GM12878 (cell line): ENCODE measurements around the gene ADAMTS17. TPM values are rescaled to one million over a fixed set of nuclear protein-coding genes. Genes with fewer than 3 reads are reported as not detected.

ENCODE experiments used
- ATAC-seq: fragments of 200-7000 bp; cut with Tn5 transposase; 3 replicates; pipeline ENCODE4 v1.9.1; 2020; ENCODE audit warnings: mild to moderate bottlenecking, moderate library complexity
- BruUV-seq: library from RNA; stranded (reverse); fragments of 400-500 nt; replicated peaks from 2 replicates; lab custom pipeline; 2021; lab: Mats Ljungman, UMichigan
- CTCF ChIA-PET: fragments of 300-600 bp; sonication (Branson Sonifier 250); formaldehyde crosslinking; extraction: SDS; loops from one replicate; lab custom pipeline; 2021; ENCODE audit warnings: inconsistent platforms; lab: Yijun Ruan, JAX
- POLR2A ChIA-PET: fragments of 350-600 bp; formaldehyde crosslinking; extraction: SDS; loops from one replicate; lab custom pipeline; 2021; ENCODE audit warnings: inconsistent platforms; lab: Charles Lee
- RAD21 ChIA-PET: fragments of 300-600 bp; sonication (Branson Sonifier 250); formaldehyde crosslinking; loops from one replicate; lab custom pipeline; 2023; ENCODE audit warnings: antibody characterized with exemption; ENCODE audit not compliant: unreplicated experiment; lab: Charles Lee
- SMC1A ChIA-PET: fragments of 300-600 bp; sonication (Branson Sonifier 250); formaldehyde crosslinking; loops from one replicate; lab custom pipeline; 2023; ENCODE audit not compliant: unreplicated experiment, uncharacterized antibody; lab: Charles Lee
- DNase-seq: peaks from one replicate; pipeline ENCODE4 v3.0.0-alpha.2; 2011; ENCODE audit warnings: low read depth, low spot score
- FAIRE-seq: peaks from 3 replicates; lab custom pipeline; 2011; peaks lifted over from hg19 to GRCh38; lab: Jason Lieb, UNC
- H2AFZ ChIP-seq: 2 replicates; pipeline ENCODE4 v1.6.0; 2011; ENCODE audit warnings: low read depth, low read length, control low read depth; ENCODE audit not compliant: control insufficient read depth
- H3K27ac ChIP-seq: 2 replicates; pipeline ENCODE4 v1.5.1; 2011; ENCODE audit warnings: control low read depth; ENCODE audit not compliant: control insufficient read depth, insufficient read depth
- H3K27me3 ChIP-seq, 2 experiments: replicated peaks in 1 of 2; 2 replicates each; pipeline versions ENCODE4 v1.6.0 to v1.6.1; 2011; ENCODE audit warnings: low read length in 1 of 2; ENCODE audit not compliant: control insufficient read depth in 2 of 2, insufficient read depth in 2 of 2
- H3K36me3 ChIP-seq, 2 experiments: 2 replicates each; pipeline ENCODE4 v1.5.1; 2011; ENCODE audit warnings: low read length in 1 of 2; ENCODE audit not compliant: control insufficient read depth in 2 of 2, insufficient read depth in 2 of 2
- H3K4me1 ChIP-seq: 2 replicates; pipeline ENCODE4 v1.6.1; 2011; ENCODE audit warnings: mild to moderate bottlenecking, low read length, moderate library complexity, mixed read lengths; ENCODE audit not compliant: control insufficient read depth, insufficient read depth
- H3K4me2 ChIP-seq: 2 replicates; pipeline ENCODE4 v1.6.0; 2011; ENCODE audit warnings: control low read depth; ENCODE audit not compliant: control insufficient read depth, insufficient read depth
- H3K4me3 ChIP-seq: fragments of 200-600 bp; sonication (generic); 2 replicates; pipeline ENCODE4 v1.5.1; 2016
- H3K79me2 ChIP-seq: 2 replicates; pipeline ENCODE4 v1.6.0; 2011; ENCODE audit warnings: low read length; ENCODE audit not compliant: control insufficient read depth, insufficient read depth
- H3K9ac ChIP-seq: 2 replicates; pipeline ENCODE4 v1.8.0; 2011; ENCODE audit warnings: low read length, control low read depth, mixed read lengths; ENCODE audit not compliant: control insufficient read depth, insufficient read depth
- H3K9me3 ChIP-seq: replicated peaks from 3 replicates; pipeline ENCODE4 v1.5.1; 2011; ENCODE audit warnings: mild to moderate bottlenecking, low read length; ENCODE audit not compliant: control insufficient read depth, insufficient read depth
- H4K20me1 ChIP-seq: 2 replicates; pipeline ENCODE4 v1.6.0; 2011; ENCODE audit not compliant: control insufficient read depth, insufficient read depth
- HCFC1 ChIP-seq: fragments of 150-350 bp; IDR thresholded peaks from 2 replicates; pipeline ENCODE4 v1.6.1; 2014; ENCODE audit warnings: low read length
- NR2C2 ChIP-seq: IDR thresholded peaks from 2 replicates; pipeline ENCODE4 v1.6.1; 2011; ENCODE audit warnings: borderline replicate concordance, low read depth; ENCODE audit not compliant: control insufficient read depth, insufficient read length
- NR2F1 ChIP-seq: fragments of 450-650 bp; conservative IDR thresholded peaks from 2 replicates; pipeline ENCODE4 v1.6.1; 2017; ENCODE audit warnings: mild to moderate bottlenecking
- SIN3A ChIP-seq: IDR thresholded peaks from 2 replicates; pipeline ENCODE4 v1.6.1; 2012; ENCODE audit warnings: low read depth, low read length, improper control_type of control experiment
- WGBS: methylation state at CpG from one replicate; pipeline ENCODE4 v1.1.6; 2016; ENCODE audit warnings: low lambda C conversion rate; ENCODE audit not compliant: insufficient replicate concordance, insufficient coverage; ENCODE audit errors: missing lambda C conversion rate; 5-methylcytosine and 5-hydroxymethylcytosine counted together
- in situ Hi-C: fragments of 300-500 bp; cut with MboI; formaldehyde crosslinking; loops from 9 replicates; pipeline ENCODE4 v1.14.3; 2018; ENCODE audit warnings: mixed read lengths
- intact Hi-C: fragments of 100-400 bp; cut with micrococcal nuclease; formaldehyde crosslinking; loops from one replicate; pipeline ENCODE4 v1.14.2; 2022; ENCODE audit not compliant: unreplicated experiment
- polyA plus RNA-seq, 11 experiments: library from polyadenylated mRNA; depleted of rRNA in 4 of 11; unstranded in 6 of 11; stranded (reverse) in 5 of 11; fragments of >200 nt; fragmentation: Nextera tagmentation in 4 of 11; fragmentation: Illumina TruSeq in 1 of 11; extraction: Ambion mirVana in 4 of 11; extraction: Trizol in 1 of 11; gene quantifications; 1 replicate in 1 of 11; 2 replicates in 10 of 11; pipeline versions ENCODE4 v1.2.1 to v1.2.3, GENCODE V29; 2011 to 2016; ENCODE audit warnings: inconsistent platforms in 2 of 11, missing spikeins in 2 of 11, low read depth in 1 of 11
- total RNA-seq, 4 experiments: library from RNA; depleted of rRNA in 3 of 4; stranded (reverse); fragments of >200 nt in 3 of 4; fragmentation: Illumina TruSeq in 1 of 4; extraction: Trizol in 1 of 4; gene quantifications; 2 replicates each; pipeline versions ENCODE4 v1.2.1 to v1.2.3, GENCODE V29; 2013 to 2021
- TF ChIP-seq, protein P1 (sequence below): IDR thresholded peaks from 2 replicates; pipeline ENCODE4 v1.6.1; 2012; ENCODE audit warnings: improper control_type of control experiment, low read depth, low read length; ENCODE audit not compliant: insufficient replicate concordance
- TF ChIP-seq, protein P2 (sequence below): fragments of 450-650 bp; formaldehyde crosslinking; IDR thresholded peaks from 2 replicates; pipeline ENCODE4 v1.4.0; 2022; ENCODE audit warnings: mild to moderate bottlenecking, moderate library complexity
- TF ChIP-seq, protein P3 (sequence below): IDR thresholded peaks from 2 replicates; pipeline ENCODE4 v1.6.1; 2012; ENCODE audit warnings: low read depth, low read length, improper control_type of control experiment
- TF ChIP-seq, protein P4 (sequence below): fragments of 450-650 bp; IDR thresholded peaks from 2 replicates; pipeline ENCODE4 v1.6.1; 2016; ENCODE audit warnings: mild to moderate bottlenecking

Gene ADAMTS17
- total and polyA plus RNA-seq, 10 of the 15 experiments (the other 5 are each of a cell fraction or from before 2014, with no cell fraction given) = 0.04 to 0.50 (median 0.10) TPM; not detected in 4

DNA sequence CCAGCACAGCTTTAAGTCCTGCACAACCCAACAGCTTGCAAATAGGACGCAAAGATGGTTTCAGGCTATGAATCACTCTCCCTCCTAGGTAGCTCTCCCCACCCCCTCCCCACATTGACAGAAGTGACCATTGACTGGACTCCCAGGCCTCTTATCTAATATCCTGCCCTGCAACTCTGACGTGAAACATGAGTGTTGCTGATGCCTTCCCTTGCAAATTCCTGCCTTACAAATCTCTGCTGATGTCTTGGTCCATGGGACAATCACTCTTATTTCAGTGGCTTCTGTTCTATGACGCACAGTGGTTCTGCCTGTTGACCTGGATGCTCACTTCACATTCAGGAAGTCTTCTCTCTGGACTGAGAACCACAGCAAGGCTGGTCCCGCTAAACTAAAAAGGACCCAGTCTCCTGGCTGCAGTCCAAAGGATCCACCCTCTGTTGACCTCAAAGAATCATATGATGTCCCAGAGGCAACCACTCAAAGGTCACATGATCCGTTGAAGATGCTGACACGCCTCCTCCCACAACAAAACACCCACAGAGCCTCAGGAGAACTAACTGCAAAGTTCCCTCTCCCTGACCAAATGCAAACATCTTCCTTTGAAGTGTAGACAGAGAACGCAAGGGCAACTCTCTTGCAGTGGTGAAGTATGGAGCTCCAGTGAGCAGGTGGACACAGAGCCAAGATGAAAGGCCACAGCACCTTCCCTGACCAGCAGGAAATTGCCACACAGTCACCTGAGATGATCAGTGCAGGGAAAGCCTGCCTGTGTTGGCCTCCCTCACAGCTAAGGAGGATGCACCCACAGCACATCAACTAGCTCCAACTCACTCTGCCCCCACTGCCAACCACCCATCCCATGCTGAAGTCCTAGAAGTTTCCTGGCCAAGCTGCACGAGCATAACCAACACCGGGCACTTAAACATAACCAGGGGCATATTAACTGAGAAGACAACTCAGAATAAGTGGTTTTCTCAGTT is 112.3 kb downstream of the ADAMTS17 start:
- DNase-seq (no peak), FAIRE-seq (no peak), ATAC-seq (no peak)
- H3K9ac ChIP-seq = no peak overlapping the region
- H3K27me3 ChIP-seq = no peaks in the 10 kb centered on the region
- in situ Hi-C loops = no loop called here
- no peak overlapping the region for H3K27ac ChIP-seq
- 28% methylated on average over 9 of the region's 9 CpGs for WGBS
- no peak overlapping the region for H3K4me3 ChIP-seq
- no peaks in the 10 kb centered on the region for H3K79me2 ChIP-seq
- ChIA-PET RAD21 (no interaction called here), POLR2A (no interaction called here), SMC1A (no interaction called here), CTCF (no interaction called here)
- H3K36me3 ChIP-seq = no peaks in the 10 kb centered on the region
- H4K20me1 ChIP-seq = no peaks in the 10 kb centered on the region
- BruUV-seq = no TSS peak
- intact Hi-C loops = no loop called here
- H2AFZ ChIP-seq = no peak overlapping the region
- no peaks in the 10 kb centered on the region for H3K9me3 ChIP-seq
- no peaks in the 10 kb centered on the region for H3K4me1 ChIP-seq
- no peak overlapping the region for H3K4me2 ChIP-seq
- TF ChIP-seq NR2F1 (no peak), NR2C2 (no peak), SIN3A (no peak), HCFC1 (no peak)
- TF ChIP-seq, protein P1, sequence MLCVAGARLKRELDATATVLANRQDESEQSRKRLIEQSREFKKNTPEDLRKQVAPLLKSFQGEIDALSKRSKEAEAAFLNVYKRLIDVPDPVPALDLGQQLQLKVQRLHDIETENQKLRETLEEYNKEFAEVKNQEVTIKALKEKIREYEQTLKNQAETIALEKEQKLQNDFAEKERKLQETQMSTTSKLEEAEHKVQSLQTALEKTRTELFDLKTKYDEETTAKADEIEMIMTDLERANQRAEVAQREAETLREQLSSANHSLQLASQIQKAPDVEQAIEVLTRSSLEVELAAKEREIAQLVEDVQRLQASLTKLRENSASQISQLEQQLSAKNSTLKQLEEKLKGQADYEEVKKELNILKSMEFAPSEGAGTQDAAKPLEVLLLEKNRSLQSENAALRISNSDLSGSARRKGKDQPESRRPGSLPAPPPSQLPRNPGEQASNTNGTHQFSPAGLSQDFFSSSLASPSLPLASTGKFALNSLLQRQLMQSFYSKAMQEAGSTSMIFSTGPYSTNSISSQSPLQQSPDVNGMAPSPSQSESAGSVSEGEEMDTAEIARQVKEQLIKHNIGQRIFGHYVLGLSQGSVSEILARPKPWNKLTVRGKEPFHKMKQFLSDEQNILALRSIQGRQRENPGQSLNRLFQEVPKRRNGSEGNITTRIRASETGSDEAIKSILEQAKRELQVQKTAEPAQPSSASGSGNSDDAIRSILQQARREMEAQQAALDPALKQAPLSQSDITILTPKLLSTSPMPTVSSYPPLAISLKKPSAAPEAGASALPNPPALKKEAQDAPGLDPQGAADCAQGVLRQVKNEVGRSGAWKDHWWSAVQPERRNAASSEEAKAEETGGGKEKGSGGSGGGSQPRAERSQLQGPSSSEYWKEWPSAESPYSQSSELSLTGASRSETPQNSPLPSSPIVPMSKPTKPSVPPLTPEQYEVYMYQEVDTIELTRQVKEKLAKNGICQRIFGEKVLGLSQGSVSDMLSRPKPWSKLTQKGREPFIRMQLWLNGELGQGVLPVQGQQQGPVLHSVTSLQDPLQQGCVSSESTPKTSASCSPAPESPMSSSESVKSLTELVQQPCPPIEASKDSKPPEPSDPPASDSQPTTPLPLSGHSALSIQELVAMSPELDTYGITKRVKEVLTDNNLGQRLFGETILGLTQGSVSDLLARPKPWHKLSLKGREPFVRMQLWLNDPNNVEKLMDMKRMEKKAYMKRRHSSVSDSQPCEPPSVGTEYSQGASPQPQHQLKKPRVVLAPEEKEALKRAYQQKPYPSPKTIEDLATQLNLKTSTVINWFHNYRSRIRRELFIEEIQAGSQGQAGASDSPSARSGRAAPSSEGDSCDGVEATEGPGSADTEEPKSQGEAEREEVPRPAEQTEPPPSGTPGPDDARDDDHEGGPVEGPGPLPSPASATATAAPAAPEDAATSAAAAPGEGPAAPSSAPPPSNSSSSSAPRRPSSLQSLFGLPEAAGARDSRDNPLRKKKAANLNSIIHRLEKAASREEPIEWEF = no peak
- TF ChIP-seq, protein P2, sequence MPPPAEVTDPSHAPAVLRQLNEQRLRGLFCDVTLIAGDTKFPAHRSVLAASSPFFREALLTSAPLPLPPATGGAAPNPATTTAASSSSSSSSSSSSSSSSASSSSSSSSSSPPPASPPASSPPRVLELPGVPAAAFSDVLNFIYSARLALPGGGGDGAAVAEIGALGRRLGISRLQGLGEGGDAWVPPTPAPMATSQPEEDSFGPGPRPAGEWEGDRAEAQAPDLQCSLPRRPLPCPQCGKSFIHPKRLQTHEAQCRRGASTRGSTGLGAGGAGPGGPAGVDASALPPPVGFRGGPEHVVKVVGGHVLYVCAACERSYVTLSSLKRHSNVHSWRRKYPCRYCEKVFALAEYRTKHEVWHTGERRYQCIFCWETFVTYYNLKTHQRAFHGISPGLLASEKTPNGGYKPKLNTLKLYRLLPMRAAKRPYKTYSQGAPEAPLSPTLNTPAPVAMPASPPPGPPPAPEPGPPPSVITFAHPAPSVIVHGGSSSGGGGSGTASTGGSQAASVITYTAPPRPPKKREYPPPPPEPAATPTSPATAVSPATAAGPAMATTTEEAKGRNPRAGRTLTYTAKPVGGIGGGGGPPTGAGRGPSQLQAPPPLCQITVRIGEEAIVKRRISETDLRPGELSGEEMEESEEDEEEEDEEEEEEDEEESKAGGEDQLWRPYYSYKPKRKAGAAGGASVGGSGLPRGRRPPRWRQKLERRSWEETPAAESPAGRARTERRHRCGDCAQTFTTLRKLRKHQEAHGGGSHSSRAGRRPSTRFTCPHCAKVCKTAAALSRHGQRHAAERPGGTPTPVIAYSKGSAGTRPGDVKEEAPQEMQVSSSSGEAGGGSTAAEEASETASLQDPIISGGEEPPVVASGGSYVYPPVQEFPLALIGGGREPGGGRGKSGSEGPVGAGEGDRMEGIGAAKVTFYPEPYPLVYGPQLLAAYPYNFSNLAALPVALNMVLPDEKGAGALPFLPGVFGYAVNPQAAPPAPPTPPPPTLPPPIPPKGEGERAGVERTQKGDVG (CRISPR knock-in tag) = no peak
- TF ChIP-seq, protein P3, sequence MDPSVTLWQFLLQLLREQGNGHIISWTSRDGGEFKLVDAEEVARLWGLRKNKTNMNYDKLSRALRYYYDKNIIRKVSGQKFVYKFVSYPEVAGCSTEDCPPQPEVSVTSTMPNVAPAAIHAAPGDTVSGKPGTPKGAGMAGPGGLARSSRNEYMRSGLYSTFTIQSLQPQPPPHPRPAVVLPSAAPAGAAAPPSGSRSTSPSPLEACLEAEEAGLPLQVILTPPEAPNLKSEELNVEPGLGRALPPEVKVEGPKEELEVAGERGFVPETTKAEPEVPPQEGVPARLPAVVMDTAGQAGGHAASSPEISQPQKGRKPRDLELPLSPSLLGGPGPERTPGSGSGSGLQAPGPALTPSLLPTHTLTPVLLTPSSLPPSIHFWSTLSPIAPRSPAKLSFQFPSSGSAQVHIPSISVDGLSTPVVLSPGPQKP = no peak
- TF ChIP-seq, protein P4, sequence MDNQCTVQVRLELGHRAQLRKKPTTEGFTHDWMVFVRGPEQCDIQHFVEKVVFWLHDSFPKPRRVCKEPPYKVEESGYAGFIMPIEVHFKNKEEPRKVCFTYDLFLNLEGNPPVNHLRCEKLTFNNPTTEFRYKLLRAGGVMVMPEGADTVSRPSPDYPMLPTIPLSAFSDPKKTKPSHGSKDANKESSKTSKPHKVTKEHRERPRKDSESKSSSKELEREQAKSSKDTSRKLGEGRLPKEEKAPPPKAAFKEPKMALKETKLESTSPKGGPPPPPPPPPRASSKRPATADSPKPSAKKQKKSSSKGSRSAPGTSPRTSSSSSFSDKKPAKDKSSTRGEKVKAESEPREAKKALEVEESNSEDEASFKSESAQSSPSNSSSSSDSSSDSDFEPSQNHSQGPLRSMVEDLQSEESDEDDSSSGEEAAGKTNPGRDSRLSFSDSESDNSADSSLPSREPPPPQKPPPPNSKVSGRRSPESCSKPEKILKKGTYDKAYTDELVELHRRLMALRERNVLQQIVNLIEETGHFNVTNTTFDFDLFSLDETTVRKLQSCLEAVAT = no peak
